NT2/D1 (cell line): ENCODE results near the gene PHETA2.

Experiments used
- SUZ12 ChIP-seq: IDR thresholded peaks from 2 replicates; pipeline ENCODE4 v1.6.1; 2011; ENCODE audit not compliant: insufficient read length, insufficient read depth; ENCODE audit errors: extremely low read depth
- ZNF274 ChIP-seq: IDR thresholded peaks from 2 replicates; pipeline ENCODE4 v1.6.1; 2011; ENCODE audit warnings: mild to moderate bottlenecking, low read depth, low read length

DNA sequence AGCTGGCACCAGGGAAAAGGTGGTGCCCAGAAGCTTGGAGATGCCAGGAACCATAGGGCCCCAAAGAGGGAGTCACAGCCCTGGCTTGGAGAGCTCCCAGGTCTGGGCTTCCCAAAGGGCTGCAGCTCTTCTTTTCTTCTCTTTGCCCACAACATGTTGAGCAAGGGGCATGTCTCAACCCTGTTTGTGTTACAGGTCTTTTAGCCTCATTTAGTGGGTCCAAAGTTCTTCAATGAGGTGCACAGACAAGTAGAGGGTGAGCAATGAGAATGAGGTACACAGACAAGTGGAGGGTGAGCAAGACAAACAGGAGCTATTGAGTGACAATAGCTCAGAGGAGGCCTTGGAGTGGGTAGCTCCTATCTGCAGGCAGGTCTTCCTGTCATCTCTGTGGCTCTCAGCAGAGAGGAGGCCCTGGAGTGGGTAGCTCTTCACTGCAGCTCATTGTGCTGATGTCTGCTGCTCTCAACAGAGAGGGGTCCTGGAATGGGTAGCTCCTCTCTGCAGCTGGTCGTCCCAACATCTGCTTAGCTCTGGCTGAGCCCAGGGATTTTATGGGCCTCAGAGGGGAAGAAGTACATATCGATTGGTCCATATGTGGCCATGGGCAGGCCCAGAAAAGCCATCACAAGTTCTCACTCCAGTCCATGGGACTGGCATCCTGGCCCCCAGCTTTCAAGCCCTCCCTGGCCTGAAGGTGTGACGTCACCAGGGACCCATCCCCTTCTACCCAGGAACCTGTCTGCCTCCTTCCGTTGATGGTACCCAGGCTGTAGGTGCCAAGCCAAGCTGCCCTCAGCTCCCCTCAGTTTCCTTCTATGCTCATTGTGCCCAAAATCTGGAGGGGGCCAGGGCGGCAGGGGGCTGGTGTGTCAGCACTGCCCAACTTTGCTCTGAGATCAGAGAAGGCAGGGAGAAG is 40.5 kb upstream of the PHETA2 start:
- TF ChIP-seq ZNF274 (no peak), SUZ12 (no peak)
